Putamen (tissue), 1 donor: ENCODE data around the gene FIBIN.
A peak's percentile ranks its signal among the peaks of the same experiment; 100 is the strongest.
"Not testable (repeated sequence)": the region's sequence is repeated elsewhere in the genome, so short reads cannot be mapped to it uniquely, and the experiment has no call there.

Source experiments
- DNase-seq: peaks from one replicate; pipeline ENCODE4 v3.0.0-alpha.2; 2016; ENCODE audit warnings: low spot score

Gene FIBIN

DNA sequence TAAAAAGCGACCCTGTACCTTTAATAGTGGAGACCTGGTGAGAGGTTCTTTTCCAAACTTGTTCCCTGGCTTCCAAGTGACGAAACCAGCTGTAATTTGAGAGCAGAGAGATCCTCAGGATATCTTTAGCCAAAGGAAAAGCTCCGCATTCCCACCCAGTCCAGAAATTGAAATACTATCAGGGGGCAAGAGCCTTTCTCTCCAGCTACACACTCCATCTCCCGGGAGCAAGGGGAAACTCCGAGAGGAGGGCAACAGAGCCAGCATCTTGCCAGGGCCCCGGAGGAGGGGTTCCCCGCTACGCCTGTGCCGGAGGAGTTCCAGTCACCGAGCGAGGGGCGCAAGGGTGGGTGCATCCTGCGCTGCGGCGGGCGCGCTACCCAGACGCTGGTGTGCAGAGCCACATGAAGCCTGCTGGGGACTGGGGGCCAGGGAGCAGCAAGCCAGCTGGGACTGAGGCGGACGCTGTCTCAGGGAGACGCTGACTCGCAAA, at the start of gene FIBIN:
Gene FIBIN (plus strand): TSS at position 148 of the 493 bp plus-strand sequence. CDS start 415 bp downstream, outside the sequence.
- peak; percentile 8 for DNase-seq

DNA sequence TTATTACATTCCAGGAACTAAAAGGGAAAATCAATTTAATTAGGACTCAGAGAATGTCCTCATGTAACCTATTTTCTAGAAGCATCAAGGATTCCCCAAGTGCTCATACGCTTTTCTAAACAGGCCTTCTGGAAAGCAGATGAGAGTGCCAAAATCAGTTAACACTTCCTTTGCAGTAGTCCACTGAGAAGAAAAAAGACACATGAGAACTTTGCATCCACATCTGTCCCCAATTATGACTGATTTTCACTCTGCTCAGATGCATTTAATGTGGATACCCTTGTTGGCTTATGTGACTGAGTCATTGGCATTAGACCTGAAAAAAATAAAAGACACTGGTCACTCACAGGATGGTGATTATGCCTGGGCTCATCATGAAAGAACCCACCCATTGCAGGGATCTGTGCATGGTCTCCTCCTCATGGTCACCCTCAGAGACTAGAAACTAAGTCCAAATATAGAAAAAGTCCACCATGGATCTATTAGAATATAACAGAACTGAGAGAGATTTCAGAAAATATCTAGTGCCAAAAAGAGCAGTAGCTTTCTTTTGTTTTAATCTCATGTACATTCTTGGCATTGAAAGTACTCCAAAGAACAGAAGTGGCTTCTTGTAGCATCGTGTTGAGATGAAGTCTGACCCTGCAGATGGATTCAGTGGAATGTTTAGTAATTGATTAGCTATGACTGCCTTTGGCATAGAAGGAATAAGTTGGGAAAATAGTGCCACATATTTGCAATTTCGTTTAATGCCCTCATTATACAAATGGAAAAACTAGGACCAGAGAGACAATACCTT, 48.8 kb upstream of the FIBIN start:
- DNase-seq, result no peak

DNA sequence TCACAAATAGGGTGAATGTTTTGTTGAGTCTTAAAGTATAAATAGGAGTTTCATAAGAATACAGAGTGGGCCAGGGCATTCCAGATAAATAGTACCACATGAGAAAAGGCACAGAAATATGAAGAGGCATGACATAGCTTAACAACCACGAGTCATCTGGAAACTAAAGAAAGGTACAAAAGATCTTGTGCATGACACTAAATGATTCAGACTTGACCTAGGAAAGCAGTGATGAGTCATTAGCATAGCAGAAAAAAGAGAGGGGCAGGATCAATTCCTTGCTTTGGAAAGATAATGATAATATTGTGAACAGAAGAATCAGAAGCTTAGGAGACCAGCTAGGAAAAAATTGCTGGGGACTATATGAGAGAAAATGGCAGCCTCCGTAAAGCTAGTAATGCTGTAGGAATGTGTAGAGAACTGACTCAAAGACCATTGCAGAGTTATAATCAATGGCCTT, 47.6 kb upstream of the FIBIN start:
- no peak for DNase-seq

DNA sequence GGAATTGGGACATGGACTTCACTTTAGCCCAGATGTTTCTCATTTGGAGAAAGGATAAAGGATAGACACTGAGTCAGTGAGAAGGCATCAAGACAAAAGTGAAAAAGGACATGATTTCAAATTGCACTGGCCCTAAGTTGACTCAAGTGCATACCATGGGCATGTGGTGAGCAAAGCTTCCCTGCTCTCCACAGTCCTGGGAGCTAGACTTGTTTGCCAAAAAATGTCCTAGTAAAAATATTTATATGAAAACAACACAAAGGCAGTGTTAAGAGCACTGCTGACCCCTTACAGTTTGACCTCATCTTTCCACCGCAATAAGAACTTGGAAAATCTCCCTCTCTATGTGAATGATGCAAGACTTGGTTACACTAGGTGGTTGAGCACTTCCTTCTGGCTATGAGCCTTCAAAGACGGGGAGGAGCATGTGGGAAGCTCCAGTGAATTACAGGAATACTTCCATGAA, 46.5 kb upstream of the FIBIN start:
- no peak for DNase-seq

DNA sequence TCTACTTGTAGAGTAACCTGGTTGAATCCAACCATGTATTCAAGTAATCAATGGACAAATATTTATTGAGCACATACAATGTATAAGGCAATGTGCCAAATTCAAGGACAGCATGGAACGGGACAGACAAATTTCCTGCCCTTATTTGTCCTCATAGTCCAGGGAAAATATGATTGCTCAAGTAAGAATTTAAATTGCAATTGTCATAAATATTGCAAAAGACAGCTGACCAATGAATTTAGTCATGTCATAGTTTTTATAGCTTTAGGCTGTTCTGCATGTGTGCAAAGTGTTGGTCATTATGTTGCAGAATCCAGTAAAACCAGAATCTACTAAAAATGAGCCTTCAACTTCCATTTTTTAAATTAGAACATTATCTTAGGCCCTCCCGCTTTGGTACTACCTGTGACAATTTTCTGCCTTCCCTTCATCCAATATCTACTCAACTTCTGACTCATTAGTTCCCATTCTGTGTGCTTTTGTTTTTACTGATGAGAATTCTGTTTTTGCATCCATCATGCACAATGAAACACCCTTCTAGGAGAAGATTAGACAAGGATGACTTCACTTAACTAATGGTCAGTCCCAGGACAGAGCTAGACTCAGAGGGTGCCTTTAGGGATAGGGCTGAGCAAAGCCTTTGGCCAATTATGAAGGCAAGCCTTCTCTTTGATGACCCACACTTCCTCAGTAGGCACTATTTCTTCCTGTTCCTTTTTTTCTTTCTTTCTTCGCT, 45.8 kb upstream of the FIBIN start:
- DNase-seq, result no peak

DNA sequence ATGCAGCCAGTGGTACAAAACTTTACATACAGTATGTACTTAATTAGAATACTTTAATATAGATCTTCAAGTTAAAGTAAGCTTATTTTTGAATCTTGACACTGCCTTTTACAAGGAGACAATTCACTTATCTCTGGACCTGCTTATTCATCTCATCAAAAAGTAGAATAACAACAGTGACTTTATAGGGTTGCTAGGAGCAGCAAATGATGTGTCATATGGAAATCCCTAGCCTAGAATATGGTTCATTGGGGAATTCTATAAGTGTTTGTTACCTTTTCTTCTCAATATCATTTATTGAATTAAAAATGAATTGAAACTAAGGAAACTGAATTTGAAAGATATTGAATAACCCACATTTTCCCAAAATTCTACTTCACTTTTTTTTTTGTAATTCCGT, 45.0 kb upstream of the FIBIN start:
- no peak for DNase-seq

DNA sequence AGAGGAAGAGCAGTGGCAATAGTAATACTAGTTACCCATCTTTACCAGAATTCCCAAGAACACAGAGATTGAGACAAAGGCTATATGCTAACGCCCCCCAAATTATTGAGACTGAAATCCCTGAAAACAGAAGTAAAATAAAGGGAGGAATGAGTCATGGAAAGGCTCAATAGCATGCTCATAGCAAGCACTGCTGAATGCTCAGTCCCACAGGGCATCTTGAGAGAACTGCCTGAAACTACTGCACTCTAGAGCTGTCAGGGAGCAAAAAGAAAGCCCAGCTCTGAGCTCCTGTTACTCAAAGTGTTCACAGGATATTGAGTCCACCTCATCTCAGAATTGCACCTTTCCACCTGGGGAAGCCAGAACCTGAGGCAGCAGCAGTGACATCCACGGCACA, 44.1 kb upstream of the FIBIN start:
- no peak for DNase-seq

DNA sequence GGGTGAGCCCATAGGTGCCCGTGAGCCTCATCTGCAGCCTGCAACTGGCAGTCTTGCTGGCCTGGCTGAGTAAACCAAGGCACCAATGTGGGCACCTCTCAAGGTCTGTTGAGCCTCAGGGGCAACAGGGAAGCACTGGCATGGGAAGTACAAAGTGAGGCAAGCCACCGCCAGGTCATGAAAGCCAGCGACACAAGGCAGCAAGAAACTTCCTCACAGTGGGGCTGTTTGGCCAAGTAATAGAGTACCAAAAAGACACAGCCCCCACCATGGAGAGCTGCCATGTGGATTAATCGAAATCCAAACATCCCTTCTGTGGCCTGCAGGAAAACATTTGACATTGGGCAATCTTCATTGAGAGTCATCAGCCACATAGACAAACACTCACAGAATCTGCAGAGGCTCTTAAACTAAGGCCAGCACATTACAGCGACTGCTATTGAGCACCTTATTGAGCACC, 43.6 kb upstream of the FIBIN start:
- no peak for DNase-seq

DNA sequence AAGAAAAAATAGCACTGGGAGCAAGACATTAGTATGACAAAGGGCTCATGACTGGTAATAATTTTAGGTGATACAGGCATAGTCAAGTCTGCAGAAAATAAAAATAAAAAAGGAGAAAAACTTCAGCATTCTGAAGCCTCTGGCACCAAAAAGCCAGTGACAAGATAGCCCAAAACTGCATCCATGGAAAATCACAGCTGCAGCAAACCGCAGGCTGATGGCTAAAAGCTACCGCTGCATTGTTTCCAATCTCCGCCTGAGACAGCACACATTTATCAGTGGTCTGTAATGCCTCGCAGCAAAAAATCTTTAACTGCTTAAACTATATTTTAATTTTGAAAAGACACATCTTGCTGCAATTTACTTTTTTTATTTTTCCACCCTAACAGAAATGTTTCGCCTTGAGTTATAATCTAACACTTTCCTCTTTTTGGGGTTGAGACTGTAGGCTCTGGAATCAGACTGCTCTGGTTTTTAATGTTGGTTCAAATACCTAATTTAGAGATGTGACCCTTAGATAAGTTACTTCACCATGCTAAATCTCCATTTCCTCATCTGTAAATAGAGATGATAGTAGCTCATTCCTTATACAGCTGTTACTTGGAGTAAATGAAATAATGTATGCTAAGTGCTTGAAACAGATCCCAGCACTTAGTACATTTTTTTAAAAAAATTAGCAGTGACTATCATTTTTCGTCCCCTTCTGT, 42.0 kb upstream of the FIBIN start:
- no peak for DNase-seq

DNA sequence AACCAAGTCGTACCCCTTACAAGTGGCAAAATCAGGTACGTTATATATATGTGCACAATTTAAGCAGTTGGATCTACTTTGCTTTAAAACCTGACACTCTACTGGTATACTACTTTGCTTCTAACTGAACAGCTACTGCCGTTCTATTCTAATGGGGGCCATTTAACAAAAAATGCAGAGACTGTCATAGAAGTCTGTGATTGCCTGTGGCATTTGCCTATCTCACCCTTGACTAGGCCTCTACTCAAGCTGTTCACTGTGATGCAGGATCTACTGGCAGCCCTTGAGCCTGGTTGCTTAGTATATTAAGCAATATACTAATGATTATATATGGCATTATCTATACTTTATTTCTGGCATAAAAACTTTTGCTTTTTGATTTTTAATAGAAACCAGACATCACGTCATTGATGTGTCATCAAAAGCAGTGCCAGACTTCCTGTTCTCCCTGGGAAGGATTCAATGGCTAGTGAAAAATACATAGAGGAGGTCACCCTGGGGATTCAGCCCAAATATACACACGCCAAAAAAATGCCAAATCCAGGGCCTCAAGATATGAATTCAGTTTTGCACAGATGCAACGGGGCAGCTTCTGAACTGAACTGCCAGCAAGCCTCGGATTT, 40.0 kb upstream of the FIBIN start:
- DNase-seq, result no peak

DNA sequence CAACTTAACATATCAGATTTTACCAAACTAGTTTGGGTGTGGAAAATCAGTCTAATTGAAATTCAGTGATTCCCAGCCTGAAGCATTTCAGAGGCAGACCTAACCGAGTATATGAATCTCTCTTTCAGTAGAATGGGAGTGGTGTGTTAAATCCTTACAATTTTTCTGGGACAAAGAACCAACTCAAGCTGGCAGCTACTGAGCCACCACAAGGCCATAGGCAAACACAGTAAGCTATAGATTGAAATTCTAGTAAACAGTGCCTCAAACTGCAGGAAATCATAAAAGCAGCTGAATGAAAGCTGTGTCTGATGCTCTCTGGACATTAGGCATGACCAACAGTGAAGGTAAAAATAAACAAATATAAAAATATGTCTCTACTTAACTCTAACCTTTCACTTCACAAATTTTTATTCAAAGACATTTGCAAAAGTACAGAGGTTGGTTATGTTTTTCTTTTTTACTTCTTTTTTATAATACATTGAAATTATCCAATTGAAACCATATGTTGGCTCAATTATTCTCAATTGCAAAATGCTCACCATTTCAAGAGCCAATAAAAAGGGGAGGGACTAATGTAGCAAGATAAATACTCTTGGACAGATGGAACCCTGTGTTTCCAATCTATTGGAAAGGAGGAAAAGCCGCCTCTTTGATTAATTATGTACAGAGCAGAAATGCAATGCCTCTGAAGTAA, 35.8 kb upstream of the FIBIN start:
- DNase-seq, result no peak

DNA sequence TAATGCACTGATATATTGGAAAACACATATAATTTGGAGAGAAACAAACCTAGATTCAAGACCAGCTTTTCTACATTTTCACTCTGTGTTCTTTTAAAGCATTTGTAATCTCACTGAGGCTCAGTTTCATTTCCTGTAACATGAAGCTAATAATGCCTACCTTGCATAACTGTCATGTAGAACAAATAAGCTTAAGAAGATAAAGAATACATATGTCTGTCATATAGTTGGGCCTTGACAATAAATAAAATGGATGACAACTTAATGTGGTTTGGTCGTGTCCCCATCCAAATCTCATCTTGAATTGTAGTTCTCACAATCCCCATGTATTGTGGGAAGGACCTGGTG, 35.2 kb upstream of the FIBIN start:
- no peak for DNase-seq

DNA sequence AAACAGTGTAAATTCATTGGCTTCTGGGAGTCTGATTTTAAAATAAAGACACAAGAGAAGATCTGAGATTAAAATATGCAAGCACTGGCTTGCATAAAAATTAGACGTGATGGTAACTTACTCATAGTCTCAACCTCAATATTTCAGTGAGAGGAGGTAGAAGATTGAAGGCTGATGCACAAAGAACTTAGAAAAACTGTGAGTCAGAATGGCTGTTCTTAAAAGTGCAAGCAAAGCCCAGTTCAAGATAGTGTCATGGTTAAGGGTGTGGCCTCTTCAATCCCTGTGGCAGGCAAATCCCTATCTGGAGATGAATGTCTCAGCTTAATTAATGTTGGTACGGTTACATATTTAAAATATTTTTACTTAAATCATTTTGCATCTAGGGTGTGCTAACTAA, 33.6 kb upstream of the FIBIN start:
- peak; percentile 15 for DNase-seq

DNA sequence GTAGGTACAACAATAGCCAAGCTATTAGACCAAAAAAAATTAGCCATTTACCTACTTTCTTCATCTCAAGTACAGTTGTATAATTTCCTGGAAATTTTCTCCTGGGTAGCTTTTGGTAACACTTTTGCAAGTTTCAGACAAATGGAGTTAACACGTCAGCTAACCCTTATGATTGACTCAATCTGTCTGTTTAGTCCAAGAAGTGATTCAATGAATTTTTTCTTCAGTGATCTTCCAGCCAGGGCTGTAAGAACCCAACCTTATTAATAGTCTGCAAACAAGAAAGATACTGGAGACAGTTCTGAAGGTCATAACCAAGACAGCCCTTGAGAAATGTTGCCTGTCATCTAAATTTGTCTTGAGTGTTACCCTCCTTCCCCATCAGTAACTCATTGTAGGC, 30.1 kb upstream of the FIBIN start:
- DNase-seq, result no peak

DNA sequence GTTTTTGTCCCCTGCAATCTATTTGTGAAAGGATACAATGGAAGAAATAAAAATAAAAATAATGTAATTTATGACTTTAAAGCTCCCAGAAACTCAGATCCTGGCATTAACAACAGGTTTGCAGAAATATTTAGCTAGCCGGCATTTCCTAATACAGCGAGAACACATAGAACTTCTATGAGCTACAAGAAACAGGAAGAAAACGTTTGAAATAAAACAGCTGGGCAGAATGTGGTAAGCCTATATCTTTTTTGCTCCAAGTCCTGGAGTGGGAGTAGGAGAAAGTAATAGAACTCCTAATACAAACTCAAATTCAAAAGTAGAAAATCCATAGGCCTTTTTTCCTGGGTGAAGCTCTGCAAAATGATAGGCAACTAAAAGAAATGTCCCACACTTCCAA, 29.6 kb upstream of the FIBIN start:
- DNase-seq, result no peak

DNA sequence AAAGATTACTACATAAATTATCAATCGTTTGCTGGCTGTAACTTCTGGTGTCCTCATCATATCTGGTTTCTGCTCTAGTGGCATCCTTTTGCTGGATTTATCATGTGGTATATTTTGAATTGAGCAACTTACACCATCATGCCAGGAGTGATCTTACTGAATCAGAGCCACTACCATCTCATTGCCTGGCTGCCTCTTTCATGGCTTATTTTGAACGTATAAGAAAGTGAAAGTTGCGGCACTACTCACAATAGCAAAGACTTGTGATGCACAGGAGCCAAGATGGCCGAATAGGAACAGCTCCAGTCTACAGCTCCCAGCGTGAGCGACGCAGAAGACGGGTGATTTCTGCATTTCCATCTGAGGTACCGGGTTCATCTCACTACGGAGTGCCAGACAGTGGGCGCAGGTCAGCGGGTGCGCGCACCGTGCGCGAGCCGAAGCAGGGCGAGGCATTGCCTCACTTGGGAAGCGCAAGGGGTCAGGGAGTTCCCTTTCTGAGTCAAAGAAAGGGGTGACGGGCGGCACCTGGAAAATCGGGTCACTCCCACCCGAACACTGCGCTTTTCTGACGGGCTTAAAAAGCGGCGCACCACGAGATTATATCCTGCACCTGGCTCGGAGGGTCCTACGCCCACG, 28.9 kb upstream of the FIBIN start:
- DNase-seq, result not testable (repeated sequence)

DNA sequence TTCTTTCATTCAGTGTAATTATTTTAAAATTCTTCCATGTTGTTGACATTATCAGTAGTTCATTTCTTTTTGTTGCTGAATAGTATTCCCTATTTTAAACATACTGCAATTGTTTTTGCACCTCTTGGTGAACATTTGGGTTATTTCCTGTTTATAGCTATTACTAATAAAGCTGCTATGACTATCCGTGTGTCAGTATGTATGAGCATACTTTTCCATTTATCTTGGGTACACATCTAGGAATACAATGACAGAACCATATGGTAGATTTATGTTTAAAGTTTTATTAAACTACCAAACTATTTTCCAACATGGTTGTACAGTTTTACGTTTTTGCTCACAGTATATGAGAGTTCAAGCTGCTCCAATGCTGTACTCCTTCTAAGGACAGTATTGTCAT, 22.0 kb upstream of the FIBIN start:
- no peak for DNase-seq

DNA sequence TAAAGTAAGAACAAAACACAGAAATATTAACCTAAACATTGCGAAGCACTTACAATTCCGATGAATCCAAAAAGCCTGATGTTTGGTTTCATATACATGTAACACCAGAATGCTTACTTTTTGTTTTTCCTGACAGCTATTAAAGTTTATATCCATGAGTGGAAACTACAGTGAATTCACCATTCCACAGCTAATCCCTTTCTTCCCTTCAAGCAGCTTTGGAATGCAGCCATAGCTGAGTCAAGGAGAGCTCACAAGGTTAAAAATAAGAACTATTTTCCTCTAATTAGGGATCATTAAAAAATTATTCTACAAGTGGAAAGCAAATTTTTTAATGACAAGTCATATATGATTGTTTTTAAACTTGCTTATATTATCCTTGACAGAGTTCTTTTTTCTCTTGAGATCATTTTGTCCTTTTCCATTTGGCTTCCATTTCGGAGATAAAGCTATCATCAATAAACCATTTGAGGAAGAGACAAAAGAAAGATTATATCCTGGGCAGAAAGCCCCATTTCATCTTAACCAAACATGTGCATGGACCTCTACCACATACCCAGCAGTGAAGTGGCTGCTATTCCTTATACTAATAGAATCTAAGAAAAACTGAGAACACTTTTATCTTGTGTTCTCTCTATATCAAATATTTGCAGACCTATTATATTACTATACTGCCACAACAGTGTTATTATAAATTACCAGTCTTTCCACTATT, 19.7 kb upstream of the FIBIN start:
- DNase-seq, result no peak

DNA sequence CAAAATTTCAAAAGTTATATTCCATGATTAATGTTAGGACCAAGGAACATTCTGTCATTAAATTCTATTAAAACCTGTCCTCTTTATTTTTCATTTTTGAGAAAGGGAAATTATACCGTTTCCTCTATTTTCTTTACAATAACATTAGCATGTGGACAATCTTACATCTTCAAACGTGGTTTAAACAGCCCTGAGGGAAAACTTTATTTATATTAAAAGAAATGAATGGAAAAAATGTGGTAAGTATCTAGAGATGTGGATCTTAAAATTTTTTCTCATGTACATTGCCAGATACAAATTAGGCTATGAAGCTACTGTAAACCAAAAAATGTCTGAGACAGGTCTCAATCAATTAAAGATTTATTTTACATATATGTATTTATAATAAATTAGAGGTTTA, 18.9 kb upstream of the FIBIN start:
- DNase-seq, result no peak

DNA sequence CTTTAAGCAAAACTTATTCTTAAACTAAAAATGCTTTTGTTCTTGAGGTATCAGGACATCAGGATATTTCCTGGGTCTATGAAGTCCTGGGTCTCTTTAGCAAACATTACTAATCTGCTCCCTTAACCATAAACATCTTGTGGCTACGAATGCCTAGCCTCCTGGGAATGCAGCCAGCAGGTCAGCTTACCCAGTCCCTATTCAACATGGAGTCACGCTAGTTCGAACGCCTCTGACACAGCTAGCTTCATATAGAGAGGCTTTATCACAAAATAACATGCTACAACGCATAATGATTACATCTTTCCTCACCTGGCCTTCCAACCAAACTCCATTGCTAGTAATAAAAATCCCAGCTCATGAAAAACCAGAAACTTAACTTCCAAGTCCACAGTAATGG, 17.5 kb upstream of the FIBIN start:
- DNase-seq, result no peak
